Glomerular visceral epithelial cell (primary cell): Measurements from ENCODE around the gene RAI1.

Experiments used
- DNase-seq: peaks from one replicate; pipeline ENCODE4 v3.0.0-alpha.2; 2016; ENCODE audit errors: extremely low spot score

Gene RAI1

DNA sequence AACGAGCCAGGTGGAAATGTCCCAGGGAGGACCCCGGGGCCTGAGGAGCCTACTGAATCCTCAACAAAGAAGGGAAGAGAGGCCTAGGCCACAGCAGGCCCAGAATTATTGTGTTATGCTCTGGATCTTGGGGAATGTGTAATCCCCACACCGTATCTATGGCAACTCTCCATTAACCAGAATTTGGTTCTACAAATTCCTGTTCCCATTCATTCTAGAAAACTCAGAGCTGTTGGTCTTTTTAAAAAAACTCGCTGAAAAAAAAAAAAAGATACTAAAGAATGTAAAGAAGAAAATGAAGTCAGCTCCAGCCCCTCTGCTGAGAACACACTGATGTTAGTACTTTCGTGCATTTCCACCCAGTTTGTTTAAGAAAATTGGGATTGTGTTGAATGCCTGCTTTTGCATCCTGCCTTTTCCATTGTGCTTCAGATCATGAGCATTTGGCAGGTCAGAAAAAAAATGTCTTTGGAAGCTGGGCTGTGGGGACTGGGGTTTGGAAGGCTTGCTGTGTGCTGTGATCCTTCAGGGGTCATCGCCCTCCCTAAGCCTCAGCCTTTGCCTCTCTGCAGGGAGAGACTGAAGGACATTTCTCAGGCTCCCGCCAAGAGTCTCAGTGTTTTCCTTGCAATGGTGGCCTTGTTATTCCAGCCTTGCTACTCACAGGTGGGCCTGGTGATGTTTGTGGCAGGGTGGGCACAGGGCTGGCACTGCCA is 86.1 kb downstream of the RAI1 start:
- DNase-seq: no peak

DNA sequence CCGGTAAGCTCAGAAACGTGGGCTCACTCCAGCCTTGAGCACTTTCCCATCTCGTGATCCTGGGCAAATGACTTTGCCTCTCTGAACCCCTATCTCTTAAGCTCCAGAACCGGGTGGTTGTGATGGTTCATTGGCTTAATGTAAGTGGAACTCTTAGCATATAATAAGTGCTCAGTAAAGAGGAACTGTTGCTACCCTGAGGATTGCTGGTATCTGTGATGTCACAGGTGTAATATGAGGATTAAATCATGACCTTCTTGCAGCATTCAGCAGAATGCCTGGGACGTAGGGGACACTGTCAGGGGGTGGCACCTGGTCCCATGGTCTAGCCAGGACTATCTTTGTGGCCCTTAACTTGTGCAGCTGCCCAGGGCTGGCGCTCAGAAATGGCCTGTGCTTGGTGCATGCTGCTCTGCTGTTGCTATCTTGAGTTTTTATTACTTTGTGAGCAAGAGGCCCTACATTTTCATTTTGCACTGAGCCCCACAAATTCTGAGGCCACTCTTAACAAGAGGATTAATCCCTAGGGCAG is 86.7 kb downstream of the RAI1 start:
- DNase-seq: no peak

DNA sequence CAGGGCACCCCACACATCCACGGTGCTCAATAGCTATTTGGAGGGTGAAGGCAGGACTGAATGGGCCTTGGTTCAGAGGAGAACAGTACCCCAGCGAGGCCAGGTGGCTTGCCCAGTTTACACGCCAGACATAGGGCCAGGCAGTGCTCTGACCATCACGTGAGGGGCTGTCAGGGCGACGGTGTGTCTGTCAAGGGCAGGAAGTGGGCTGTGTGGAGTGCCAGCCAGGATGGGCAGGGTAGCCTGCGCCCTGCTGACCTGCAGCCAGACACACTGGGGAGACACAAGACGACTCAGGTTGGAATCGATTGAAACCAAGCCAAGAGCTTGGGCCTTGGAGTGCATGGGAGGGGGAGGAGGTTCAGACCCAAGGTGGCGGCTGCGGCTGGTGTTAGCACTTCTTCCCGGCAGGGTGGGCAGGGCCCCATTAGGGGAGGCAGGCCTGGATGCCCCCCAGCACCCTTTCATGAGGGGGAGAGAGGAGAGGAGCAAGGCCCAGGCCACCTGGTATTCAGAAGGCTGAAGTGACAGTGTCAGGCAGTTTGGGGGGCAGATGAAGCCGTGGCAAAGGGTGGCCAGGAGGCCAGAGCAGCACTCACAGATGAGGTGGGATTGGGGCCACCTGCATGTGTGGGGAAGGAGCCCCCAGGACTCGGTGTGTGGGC is 87.3 kb downstream of the RAI1 start:
- no peak for DNase-seq

DNA sequence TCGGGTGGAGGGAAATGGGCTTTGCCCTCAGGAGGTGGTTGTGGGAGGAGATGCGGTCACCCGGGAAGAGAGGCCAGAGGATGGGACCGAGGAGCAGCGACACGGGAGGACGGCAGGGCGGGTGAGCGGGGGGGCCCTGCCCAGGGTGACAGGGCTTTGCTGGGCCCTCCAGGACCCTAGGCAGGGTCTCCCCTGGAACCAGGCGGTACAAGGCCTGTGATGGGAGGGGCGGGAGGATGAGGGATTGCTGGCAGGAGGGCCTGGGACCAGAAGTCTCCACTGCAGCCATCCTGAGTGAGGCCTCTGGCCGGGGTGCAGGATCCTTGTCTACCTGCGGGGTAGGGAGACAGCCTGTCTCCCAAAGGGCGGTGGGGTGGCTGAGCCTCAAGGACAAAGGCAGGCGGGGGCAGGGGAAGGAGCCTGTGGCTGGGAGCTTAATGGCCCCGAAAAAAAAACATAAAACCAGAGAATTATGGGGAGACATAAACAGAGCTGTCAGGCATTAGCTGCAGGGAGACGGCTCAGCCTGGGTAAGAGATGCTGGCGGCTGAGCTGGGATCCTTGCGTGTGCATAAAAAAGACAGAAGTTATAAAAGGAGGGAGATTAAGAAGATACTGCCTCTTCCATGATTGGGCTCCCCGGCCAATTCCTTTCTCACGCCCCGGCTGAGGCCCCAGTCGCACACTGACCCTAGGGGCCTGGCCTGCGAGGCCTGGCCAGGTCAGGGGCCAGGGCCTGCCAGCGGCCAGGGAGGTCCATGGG is 88.8 kb downstream of the RAI1 start:
- DNase-seq: no peak

DNA sequence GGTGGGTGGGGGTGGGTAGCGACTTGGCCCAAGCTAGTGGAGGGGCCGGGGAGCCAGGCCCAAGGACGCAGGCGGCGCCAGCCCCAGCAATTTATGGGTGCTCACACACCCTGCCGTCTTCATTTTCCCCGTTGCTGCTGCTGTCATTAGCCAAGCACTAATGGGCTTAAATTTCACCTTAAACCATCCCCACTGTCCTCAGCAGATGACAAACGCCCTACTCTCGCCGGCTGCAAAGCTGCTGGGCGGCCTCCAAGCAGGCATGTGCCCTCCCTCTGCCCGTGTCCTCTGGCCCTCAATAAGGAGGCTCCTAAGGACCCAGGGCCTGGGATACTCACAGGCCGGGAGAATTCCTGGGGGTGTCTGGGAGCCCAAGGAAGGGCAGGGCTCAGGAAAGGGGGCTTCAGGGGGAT is 89.4 kb downstream of the RAI1 start:
- no peak for DNase-seq

DNA sequence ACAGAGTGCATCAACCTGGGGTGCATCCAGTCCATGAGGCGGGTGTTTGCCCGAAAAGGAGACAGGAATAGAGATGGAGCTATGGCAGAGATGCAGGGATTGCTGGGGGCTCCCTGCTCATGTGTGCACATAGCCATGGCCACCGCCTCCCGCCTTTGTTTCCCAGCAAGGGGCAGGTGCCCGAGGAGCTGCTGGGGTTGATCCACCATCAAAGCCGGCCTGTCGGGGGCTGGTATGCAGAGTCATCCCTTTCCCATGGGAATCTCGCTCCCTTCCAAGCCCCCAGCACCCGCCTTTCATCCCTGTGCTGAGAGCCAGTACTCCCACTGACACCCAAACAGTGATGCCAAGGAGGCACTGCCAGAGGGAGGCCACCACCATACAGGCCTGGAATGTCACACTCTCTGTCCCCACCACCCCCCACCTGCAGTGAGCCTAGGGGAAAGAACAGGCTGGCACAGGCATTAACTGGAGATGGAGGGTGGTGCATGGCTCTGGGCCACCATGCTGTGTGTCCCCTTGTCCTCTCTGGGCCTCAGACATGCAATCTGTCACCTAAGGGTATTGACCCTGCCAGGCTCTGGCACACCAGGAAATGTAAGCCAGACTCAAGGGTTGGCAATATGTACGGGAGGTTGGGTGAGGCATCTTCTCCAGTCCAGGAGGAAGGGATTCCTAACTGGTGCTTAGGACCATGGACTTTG is 90.4 kb downstream of the RAI1 start:
- DNase-seq: no peak

DNA sequence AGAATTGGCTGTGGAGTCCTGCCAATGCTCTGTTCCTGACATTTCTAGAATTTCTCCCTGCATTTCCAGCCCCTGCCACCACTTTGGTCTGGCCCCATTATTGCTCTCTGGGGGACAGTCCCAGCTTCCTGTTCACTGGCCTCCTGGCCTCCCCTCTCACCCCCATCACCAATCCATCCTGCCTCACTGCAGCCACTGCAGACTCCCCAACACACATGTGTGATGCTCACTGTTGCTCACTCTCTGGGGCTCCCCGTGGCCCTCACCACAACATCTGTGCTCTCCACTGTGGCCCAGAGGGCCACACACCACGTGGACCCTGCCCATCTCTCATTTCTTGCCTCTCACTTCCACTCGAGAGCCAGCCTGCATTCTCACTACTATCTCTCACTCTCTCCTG is 91.0 kb downstream of the RAI1 start:
- DNase-seq: no peak

DNA sequence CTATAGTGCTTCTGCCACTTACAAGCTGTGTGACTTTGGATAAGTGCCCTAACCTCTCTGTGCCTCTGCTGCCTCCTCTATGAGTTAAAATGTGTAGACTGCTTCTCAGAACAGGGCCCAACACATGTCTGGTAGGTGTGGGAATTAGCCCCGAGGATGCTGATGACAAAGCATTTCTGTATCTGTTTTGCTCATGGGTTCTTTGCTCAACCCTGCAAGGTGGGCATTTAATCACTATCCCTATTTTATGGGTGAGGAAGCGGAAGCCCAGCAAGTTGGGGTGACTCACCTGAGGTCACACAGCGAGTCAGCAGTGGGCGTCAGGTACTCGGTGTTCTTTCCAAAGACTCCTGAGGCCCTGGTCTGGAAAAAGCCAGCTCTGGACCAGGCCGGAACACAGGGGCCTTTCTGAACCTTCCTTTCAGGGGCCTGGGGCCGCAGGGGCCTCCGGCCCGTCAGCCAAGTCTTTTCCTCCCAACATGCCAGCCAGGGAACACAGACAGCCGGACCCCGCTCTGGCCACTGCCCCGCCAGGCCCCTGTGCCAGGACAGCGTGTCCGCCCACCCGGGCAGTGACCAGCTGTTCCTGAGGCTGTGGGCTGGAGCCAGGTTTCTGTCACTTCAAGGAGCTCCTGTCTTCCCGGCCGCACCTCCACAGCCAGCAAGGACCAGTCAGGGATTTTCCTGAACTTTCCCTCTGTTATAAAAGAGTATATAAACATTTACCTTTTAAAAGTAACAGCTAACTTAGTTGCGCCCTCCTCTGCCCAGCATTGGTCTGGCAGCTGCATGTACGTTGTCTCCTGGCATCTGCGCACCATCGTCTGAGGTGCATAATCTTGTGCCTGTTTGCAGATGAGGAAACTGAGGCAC is 93.0 kb downstream of the RAI1 start:
- peak; percentile 27 for DNase-seq

DNA sequence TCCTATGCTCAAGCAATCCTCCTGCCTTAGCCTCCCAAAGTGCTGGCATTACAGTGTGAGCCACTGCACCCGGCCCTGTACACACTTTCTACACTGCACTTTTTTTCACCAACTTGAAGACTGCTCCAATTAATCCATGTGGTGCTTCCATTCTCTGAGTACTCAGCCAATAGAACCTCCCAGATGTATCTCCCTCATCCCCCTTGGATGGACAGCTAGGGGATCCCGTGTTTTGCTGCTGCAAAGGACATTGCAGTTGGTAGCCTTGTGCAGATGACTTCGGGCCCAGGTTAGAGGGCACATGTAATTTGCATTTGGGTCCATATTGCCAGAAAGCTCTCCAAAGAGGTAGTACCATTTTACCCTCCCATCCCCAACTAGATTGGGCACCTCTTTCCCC is 95.6 kb downstream of the RAI1 start:
- no peak for DNase-seq

DNA sequence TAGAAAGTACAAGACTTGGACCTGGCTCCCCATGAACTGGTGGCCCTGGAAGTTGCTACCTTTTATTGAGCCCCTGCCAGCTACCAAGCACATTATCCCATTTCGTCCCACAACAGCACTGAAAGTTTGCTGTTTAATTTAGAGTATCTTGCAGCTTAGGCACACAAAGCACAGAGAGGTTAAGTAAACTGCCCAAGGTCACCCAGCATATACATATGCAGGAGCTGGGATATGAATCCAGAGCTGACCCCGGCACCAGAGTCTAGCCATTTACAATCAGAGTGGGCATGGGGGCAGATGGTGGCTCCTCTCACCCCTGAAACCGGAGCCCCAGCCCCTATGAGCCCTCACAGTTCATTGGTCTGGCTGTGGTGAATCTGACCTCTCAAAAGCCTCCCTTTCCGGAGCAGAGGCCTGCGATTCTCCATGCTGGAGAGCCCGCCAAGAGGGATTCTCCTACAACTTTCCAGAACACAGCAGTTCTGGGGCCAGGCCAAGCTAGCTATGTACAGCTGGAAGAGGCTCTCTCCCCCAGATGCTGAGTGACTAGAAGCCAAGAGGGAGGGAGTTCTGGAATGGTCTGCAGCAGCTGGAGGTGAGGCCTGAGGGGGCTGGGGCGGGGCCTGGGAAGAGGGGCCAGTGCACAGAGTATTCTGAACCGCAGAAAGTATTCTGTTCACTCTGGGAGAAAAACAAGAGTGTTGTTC is 97.2 kb downstream of the RAI1 start:
- DNase-seq: no peak

DNA sequence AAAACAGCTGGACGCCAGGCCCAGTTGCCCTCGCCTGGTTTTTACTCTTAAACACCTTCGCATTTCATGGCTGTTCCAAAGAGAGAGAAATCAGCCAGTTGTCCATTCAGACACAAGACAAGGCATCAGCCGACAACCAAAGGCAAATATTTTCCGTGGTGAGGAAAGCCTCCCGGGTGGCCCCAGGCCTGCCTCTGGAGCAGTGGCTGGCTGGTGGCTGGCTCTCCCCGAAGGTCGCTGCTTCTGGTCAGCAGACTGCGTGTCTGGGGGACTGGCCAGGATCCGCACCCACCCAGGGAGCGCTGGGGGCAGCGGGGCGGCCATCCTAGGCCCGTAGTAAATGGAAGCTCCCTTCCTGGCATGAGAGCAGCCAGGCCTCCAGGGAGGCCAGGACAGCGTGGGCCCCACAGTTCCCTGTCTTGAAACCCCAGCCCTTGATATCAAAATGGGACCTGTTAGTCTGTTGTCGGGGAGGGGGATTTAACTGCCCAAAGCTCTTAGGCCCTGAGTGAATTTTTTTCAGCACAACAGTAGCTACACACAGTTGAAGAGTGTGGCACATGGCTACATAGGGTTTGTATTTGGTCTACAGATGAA is 97.9 kb downstream of the RAI1 start:
- no peak for DNase-seq

DNA sequence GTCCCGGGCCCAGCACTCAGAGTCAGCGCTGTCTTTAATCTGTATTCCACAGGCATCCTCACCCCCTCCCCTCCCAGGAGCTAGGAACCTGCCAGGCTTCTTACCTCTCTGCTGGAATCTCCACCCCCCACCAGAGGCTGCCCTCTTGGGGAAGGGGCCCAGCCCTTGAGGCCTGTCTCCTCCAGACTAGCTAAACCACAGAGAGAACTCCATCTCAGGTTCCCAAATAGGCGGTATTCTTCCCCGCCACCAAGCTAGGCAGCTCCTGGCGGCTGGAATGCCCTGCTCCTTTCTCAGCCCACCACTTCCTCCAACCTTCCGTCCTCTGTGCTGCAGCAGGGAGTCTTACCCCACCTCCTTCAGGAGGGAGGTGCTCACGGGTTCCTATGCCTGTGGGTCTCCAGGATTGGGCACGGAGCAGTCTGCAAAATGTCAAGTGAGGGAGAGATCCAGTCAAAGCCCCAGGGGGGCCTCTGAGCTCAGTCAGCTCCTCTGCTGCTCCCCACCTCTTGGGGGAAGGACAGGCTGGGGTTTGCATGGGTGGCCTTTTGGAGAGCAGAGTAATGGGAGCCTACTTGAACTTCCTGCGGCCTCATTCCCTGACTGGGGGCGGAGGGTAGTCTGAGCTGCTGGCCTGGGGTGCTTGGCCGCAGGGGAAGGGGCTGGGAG is 99.8 kb downstream of the RAI1 start:
- DNase-seq: peak; percentile 71

DNA sequence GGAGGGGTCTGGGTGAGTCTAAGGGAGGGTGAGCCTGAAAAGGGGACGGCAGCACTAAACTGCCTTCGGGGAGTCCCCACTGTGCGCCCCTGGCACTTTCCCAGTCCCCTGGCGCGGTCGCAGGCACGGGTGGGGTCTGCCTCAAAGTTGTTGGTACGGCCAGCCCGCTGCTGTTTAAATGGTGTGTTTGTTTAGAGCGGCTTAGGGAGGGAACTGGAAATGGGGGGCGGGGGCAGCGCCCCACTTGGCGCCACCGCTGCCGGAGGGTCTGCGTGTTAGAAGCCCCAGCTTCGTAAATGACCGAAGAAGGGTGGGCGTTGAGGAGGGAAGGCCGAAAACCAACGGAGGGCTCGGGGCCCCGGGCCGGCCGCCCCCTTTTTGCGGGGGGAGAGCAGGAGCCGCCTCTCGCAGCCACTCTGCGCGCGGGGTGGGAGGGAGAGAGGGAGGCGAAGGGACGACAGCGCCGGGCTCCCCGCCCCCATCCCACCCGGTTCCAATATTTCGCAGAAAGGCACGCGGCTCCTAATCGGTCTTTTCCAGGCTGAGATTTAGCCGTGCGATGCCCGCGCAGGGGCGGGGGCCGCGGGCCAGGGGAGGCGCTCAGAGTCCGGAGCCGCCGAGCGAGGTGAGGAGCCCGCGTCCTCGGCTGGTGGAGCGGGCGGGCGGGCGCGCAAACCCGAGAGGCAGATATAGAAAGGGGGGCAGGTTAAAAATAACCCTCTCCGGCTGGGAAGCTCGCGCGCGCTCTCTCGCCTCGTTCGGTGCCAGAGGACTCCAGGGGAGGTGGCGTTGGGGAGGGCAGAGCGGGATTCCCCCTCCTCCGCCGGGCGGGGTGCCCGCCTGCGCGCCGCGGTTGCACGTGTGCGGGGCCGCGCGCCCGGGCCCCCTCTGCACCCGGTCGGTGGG is 100.6 kb downstream of the RAI1 start:
- peak; percentile 55 for DNase-seq

DNA sequence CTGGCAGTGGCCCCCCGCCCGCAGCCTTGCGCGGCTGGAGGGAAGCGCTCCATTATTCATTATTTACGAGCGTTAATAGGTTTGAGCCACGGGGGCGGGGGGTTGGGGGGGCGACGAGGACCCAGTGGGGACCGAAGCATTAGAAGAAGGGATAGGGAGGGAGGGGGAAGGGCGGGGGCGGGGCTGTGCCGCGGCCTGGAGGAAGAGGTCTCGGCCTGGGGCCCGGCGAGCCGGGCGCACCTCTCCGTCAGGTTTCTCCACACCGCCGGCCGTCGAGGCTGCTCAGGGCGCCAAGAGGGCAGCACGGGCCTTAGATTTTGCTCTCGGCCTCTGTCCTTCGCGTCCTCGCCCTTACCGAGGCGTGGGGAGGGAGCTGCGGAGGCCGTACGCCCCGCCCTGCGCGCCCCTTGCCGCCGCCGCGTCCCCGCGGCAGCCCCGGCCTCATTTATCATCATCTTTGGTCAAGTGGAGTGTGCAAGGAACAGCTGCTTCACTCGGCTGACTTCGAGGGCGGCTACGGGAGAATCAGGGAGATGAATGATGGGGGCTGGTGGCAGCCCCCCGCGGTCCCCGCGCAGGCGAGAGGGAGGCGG is 101.4 kb downstream of the RAI1 start:
- DNase-seq: no peak

DNA sequence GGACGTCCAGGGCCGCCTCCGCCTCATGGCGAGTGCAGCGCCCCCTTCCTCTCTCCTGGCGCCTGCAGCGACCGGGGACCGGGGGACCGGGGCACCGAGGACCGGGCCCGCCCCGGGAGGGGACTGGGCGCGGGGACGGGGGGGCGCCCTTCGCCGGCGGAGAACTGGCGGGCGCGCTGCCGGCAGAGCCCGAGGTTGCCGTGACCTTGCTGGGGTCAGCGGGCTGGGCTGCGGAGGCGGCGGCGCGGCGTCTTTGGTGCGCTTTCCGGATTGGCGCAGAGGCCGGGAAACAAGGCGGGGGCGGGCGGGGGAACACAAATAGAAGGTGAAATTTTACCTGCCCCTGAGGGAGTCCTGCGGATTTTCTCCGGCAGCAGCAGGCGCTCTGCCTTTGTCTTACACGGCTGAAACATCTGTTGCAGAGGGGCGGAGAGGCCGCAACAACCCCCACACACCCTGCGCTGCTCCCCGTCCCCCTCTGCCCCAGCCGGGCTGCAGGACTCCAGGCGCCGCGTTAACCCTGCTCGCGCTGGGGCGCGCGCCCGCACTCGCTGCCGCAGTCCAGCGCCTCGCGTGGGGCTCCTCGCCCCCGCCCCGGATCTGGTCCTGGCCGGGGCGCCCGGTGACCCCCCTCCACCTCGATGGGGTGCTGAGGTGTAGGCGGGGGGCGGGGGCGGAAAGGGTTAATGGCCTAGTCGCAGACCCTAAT is 102.0 kb downstream of the RAI1 start:
- no peak for DNase-seq

DNA sequence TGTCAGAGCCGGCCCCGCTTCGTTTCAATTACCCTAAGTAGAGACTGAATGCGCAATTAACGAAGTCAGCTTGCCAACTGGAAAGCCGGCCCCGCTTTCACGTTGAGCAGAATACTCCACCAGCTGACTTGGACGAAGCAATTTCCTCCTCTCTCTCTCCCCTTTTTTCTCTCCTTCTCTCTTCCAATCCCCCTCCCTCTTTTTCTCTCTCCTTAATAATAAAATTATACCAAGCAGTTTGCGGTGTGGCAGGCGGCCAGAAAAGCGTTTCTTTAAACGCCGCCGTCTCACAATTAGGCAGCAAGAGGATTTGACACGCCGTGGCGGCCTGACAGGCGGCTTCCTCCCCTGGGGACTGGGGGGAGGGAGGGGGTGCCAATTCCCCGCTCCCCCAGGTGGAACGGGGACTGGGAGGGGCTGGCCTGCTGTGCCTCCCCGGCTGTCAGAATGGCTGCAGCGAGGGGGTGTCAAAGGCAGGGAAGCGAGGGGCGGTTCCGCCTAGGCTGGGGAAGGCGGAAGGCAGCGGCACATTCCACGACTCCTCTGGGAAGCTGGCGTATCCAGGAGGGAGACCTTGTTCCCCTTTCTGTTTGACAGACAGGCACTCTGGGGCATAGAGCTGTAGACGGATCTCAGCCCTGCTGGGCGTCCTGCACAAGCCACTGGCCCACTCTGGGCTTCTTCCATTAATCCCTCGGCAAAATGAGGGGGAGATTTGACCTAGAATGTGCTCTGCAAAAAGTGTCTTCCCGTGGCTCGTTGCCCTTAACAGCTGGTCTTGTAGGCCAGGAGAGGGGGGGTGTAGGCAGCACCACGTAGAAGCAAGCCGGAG is 102.8 kb downstream of the RAI1 start:
- no peak for DNase-seq
